ENCODE results near the gene MED16.

MED16 gene

DNA sequence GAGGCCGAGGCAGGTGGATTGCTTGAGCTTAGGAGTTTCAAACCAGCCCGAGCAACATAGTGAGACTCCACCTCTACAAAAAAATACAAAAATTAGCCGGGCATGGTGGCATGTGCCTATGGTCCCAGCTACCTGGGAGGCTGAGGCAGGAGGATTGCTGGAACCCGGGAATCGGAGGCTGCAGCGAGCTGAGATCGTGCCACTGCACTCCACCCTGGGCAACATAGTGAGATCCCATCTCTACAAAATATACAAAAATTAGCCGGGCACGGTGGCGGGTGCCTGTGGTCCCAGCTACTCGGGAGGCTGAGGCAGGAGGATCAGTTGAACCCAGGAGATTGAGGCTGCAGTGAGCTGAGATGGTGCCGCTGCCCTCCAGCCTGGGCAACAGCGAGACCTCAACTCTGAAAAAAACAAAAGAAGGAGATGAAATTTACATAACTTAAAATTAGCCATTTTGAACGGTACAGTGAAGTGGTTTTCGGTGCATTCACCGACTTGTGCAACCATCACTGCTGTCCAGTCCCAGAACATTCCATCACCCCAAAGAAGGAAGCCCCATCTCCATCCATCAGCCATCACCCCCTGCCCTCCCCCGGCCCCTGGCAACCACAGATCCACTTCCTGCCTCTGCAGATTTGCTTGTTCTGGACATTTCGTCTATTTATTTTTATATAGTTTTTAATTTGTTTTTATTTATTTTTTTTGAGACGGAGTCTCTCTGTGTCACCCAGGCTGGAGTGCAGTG is 66.9 kb downstream of the MED16 start:
- TF ChIP-seq, protein P1, sequence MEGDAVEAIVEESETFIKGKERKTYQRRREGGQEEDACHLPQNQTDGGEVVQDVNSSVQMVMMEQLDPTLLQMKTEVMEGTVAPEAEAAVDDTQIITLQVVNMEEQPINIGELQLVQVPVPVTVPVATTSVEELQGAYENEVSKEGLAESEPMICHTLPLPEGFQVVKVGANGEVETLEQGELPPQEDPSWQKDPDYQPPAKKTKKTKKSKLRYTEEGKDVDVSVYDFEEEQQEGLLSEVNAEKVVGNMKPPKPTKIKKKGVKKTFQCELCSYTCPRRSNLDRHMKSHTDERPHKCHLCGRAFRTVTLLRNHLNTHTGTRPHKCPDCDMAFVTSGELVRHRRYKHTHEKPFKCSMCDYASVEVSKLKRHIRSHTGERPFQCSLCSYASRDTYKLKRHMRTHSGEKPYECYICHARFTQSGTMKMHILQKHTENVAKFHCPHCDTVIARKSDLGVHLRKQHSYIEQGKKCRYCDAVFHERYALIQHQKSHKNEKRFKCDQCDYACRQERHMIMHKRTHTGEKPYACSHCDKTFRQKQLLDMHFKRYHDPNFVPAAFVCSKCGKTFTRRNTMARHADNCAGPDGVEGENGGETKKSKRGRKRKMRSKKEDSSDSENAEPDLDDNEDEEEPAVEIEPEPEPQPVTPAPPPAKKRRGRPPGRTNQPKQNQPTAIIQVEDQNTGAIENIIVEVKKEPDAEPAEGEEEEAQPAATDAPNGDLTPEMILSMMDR (IDR thresholded peaks at IDR 0.05): no peak

DNA sequence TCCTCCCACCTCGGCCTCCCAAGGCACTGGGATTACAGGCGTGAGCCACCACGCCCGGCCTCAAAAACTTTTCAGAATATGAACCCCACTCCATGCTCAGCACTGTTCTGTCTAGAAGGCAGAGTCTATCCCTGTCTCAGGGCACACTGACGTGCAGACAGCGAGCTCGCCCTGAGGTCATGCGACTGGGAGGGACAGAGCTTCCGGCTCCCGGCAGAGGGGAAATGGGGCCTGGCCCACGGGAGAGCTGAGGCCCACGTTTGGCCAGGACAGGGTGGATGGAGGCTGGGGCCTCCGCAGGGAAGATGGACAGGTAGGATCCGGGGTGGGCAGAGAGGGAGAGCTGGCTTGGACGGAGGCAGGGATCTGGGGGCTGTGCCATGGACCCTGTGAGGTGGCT is 68.1 kb downstream of the MED16 start:
- TF ChIP-seq, protein P1 (IDR thresholded peaks at IDR 0.05): no peak

DNA sequence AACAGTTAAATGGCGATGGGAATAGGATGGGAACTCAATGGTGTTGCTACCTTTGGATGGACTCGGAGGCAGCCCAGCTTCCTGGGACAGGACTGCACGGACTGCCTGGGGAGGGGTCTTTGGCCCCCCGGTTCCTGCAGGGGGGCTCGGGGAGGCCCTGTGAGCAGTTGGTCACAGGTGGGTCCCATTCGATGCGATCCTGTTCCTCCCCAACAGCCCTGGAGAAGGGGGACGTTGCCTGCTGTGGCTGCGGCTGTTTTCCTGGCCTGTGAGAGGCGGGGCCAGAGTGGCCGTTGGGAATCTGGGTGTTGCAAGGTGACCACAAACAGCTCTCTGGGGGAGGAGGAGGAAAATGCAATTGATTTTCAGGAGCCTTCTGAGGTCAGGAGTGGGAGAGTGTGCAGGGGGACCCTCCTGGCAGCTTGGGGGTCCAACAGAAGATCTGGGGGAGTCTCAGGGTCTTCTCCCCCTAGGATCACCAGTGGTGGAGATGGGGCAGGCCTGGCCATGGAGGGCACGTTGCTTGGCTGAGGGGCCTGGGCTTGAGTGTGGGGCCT is 69.3 kb downstream of the MED16 start:
- TF ChIP-seq, protein P1 (IDR thresholded peaks at IDR 0.05): no peak

DNA sequence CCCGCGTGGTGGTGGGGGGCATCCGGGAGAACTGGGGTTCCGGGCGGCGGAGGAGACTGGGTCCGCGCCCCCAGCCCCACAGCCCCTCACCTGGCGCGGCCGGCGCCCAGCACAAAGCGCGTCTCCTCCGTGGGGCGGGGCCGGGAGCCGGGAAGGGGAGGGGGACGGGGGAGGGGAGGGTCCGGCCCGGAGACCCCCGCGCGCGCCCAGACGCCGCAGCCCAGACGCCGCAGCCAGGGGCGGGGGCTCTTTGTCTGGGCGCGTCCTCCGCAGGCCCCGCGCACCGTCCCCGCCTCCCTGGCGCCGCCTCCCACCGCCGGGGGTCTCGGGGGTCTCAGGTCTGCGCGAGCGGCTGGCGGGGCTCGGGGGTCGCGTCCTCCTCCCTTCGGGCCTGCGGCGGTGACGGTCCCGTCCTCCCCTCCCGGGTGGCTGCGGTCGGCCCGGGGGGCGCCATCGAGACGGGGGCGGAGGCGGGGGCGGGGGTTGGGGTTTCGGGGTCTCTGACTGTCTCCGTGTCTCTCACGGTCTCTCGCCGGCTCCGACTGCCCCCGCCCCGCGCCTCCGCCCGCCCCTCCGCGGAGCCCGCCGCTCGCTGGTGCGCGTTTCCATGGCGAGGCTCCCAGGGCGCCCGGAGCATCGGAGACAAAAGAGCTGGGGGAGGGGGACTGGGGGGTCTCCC is 71.0 kb downstream of the MED16 start, which contains the start of gene PLPPR3:
TSS of gene PLPPR3 (minus strand) at position 131 of the 679 bp plus-strand sequence. CDS start 396 bp downstream, outside the sequence.
- TF ChIP-seq, protein P1 (IDR thresholded peaks at IDR 0.05): no peak

DNA sequence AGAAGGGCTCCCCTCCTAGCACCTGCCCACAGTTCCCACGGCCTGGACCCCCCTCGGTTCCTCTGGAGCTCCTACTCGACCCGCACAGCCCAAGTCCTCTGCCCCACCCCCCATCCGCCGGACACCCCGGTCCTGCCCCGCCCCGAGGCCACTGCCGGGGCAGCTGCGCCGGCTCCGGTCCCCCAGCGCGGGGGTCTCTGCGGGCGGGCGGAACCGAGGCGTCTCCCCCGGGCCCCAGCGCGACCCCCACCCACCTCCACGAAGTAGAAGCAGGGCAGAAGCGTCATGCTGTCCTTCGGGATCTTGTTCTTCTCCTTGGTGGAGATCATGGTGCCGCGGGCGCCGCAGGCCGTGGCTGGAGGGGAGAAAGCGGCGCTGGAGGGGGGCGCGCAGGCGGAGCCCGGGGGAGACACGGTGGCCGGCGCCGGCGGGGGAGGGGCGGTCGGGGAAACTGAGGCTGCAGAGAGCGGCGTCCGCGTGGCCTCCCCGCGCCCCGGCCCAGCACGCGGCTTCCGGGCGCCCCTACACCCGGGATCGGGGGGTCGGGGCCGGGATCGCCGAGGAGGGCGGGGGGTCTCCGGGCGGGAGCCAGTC is 71.7 kb downstream of the MED16 start:
- TF ChIP-seq, protein P1 (IDR thresholded peaks at IDR 0.05): no peak
